Endodermal cell (in vitro differentiated cells): ENCODE data around the gene ITGAD. TPM values are rescaled to one million over a fixed set of nuclear protein-coding genes. Genes with fewer than 3 reads are reported as not detected.
"Not testable (repeated sequence)": the region's sequence is repeated elsewhere in the genome, so short reads cannot be mapped to it uniquely, and the experiment has no call there.

ENCODE experiments used
- DNase-seq: peaks from one replicate; pipeline ENCODE4 v3.0.0-alpha.2; 2017
- H3K27ac ChIP-seq: 2 replicates; pipeline ENCODE4 v1.5.1; 2013; ENCODE audit warnings: mild to moderate bottlenecking, low read depth, low read length, moderate library complexity
- H3K27me3 ChIP-seq: 2 replicates; pipeline ENCODE4 v1.6.1; 2013; ENCODE audit warnings: mild to moderate bottlenecking, low read length, moderate library complexity; ENCODE audit not compliant: insufficient read depth, control insufficient read depth, poor library complexity, severe bottlenecking
- H3K36me3 ChIP-seq: 2 replicates; pipeline ENCODE4 v1.7.0; 2013; ENCODE audit warnings: mild to moderate bottlenecking, low read length, moderate library complexity; ENCODE audit not compliant: control insufficient read depth, insufficient read depth
- H3K4me1 ChIP-seq: one replicate; pipeline ENCODE4 v1.7.0; 2013; ENCODE audit warnings: low read length; ENCODE audit not compliant: control insufficient read depth, insufficient read depth
- H3K4me3 ChIP-seq: 2 replicates; pipeline ENCODE4 v1.5.1; 2013; ENCODE audit warnings: mild to moderate bottlenecking, low read length, moderate library complexity
- H3K9ac ChIP-seq: 2 replicates; pipeline ENCODE4 v1.6.1; 2013; ENCODE audit warnings: mild to moderate bottlenecking, low read length, moderate library complexity; ENCODE audit not compliant: poor library complexity, severe bottlenecking; ENCODE audit errors: extremely low read depth
- H3K9me3 ChIP-seq: 2 replicates; pipeline ENCODE4 v1.6.1; 2013; ENCODE audit warnings: mild to moderate bottlenecking, low read length, moderate library complexity; ENCODE audit not compliant: control insufficient read depth
- H3K27ac Mint-ChIP-seq: 2 replicates; pipeline ENCODE4 v1.8.0; 2020; ENCODE audit warnings: mixed read lengths
- H3K27me3 Mint-ChIP-seq: 2 replicates; pipeline ENCODE4 v1.8.0; 2021; ENCODE audit warnings: mild to moderate bottlenecking, mixed read lengths; ENCODE audit not compliant: insufficient read depth
- H3K36me3 Mint-ChIP-seq: 2 replicates; pipeline ENCODE4 v1.8.0; 2020; ENCODE audit warnings: low read depth, mixed read lengths
- H3K4me1 Mint-ChIP-seq: 2 replicates; pipeline ENCODE4 v1.8.0; 2020; ENCODE audit warnings: mixed read lengths
- H3K4me3 Mint-ChIP-seq: 2 replicates; pipeline ENCODE4 v1.8.0; 2020; ENCODE audit warnings: mild to moderate bottlenecking, moderate library complexity, mixed read lengths
- H3K9me3 Mint-ChIP-seq: 2 replicates; pipeline ENCODE4 v1.8.0; 2020; ENCODE audit warnings: mild to moderate bottlenecking, mixed read lengths
- WGBS, 2 experiments: methylation state at CpG; one replicate each; pipeline versions ENCODE4 v1.1.5 to v1.1.7; 2013; ENCODE audit warnings: missing lambda C conversion rate in 2 of 2, mixed read lengths in 1 of 2; ENCODE audit not compliant: insufficient coverage in 1 of 2, insufficient read length in 1 of 2; 5-methylcytosine and 5-hydroxymethylcytosine counted together
- total RNA-seq, 2 donors: library from RNA; stranded (reverse); fragmentation: NEBNext Ultra II Directional in 1 of 2; extraction: Animal tissue kit (Norgen Biotek cat#: 25700) in 1 of 2; gene quantifications; 2 replicates in 1 of 2; 3 replicates in 1 of 2; pipeline ENCODE4 v1.2.1, GENCODE V29; 2021
- TF ChIP-seq, protein P1 (sequence below): fragments of 200-600 bp; sonication (generic); conservative IDR thresholded peaks from 2 replicates; pipeline ENCODE4 v1.5.0; 2021; ENCODE audit warnings: antibody characterized with exemption, mild to moderate bottlenecking

ITGAD gene
- total RNA-seq, 2 donors from 2014 or later: not detected

DNA sequence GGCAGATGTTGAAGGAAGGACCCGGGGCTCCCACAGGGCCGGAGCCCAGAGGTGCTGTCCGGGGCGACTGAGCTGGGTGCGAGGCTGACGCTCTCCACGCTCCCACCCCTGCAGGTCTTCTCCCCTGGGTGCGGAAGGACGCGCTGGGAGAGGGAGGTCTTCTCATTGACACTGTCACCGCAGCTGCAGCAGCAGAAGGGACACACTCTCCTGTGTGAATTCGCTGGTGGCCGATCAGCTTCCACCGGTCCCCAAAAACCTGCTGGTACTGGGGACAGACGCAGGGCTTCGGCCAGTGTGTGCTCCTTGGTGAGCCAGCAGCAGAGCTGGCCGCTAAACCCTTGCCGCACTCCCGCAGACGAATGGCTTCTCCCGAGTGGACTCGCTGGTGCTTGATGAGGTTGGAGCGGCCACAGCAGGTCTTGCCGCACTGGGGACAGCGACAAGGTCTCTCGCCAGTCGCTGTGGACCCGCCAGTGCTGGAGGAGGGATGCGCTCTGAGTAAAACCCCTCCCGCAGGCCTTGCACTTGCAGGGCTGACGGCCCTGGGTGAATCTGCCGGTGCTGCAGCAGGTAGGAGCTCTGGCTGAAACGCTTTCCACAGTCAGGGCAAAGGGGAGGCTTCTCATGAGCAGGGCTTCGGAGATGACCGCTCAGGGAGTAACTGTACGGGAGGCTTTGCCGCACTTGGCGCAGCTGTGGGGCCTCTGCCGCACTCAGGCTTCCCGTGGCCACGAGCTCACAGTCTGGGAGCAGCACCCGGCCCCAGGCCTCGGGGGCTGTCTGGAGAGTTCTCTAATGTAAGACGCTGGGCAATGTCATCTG, 43.3 kb downstream of the ITGAD start:
- no peaks in the 10 kb centered on the region for H3K27me3 ChIP-seq
- DNase-seq: peak; percentile 53
- Mint-ChIP-seq H3K27me3 (peaks cover 12% of the 10 kb centered on the region), H3K36me3 (no peaks in the 10 kb centered on the region), H3K27ac (no peak overlapping the region), H3K9me3 (no peaks in the 10 kb centered on the region), H3K4me3 (no peak overlapping the region), H3K4me1 (peaks cover 5% of the 10 kb centered on the region)
- H3K4me3 ChIP-seq: no peak overlapping the region
- no peak overlapping the region for H3K9ac ChIP-seq
- TF ChIP-seq, protein P1, sequence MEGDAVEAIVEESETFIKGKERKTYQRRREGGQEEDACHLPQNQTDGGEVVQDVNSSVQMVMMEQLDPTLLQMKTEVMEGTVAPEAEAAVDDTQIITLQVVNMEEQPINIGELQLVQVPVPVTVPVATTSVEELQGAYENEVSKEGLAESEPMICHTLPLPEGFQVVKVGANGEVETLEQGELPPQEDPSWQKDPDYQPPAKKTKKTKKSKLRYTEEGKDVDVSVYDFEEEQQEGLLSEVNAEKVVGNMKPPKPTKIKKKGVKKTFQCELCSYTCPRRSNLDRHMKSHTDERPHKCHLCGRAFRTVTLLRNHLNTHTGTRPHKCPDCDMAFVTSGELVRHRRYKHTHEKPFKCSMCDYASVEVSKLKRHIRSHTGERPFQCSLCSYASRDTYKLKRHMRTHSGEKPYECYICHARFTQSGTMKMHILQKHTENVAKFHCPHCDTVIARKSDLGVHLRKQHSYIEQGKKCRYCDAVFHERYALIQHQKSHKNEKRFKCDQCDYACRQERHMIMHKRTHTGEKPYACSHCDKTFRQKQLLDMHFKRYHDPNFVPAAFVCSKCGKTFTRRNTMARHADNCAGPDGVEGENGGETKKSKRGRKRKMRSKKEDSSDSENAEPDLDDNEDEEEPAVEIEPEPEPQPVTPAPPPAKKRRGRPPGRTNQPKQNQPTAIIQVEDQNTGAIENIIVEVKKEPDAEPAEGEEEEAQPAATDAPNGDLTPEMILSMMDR: no peak
- H3K9me3 ChIP-seq: no peaks in the 10 kb centered on the region
- H3K4me1 ChIP-seq: no peaks in the 10 kb centered on the region
- H3K27ac ChIP-seq: no peak overlapping the region
- 93 to 94% methylated on average over 35 to 44 of the region's 44 CpGs for WGBS, 2 experiments
- H3K36me3 ChIP-seq: no peaks in the 10 kb centered on the region

DNA sequence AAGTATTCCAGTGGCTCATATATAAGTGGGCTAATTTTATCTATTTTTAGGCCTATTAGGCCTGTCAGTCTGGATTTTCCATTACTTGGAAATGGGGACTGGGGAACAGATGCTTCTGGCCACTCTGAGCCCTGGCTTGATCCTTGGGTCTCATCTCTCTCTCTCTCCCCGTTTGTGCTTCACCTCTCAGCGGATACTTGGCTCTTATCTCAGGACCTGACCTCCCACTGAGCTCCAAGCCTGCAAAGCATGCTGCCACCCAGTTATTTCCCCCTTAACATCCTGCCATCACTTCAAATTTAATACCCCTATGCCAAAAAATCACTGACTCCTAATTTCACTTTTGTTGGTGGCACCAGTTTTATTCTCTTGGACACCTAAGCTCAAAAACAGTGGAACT, 45.3 kb downstream of the ITGAD start:
- no peak overlapping the region for H3K4me3 ChIP-seq
- Mint-ChIP-seq H3K27ac (no peak overlapping the region), H3K4me3 (no peak overlapping the region), H3K4me1 (peaks cover 5% of the 10 kb centered on the region), H3K9me3 (no peaks in the 10 kb centered on the region), H3K36me3 (no peaks in the 10 kb centered on the region), H3K27me3 (peaks cover 17% of the 10 kb centered on the region)
- no peaks in the 10 kb centered on the region for H3K27me3 ChIP-seq
- no peaks in the 10 kb centered on the region for H3K9me3 ChIP-seq
- H3K27ac ChIP-seq: no peak overlapping the region
- H3K9ac ChIP-seq: no peak overlapping the region
- no peaks in the 10 kb centered on the region for H3K36me3 ChIP-seq
- peak; percentile 63 for DNase-seq
- no peaks in the 10 kb centered on the region for H3K4me1 ChIP-seq
- TF ChIP-seq, protein P1: no peak
- WGBS, 2 experiments: 26 to 52% methylated on average over 2 of the region's 2 CpGs

DNA sequence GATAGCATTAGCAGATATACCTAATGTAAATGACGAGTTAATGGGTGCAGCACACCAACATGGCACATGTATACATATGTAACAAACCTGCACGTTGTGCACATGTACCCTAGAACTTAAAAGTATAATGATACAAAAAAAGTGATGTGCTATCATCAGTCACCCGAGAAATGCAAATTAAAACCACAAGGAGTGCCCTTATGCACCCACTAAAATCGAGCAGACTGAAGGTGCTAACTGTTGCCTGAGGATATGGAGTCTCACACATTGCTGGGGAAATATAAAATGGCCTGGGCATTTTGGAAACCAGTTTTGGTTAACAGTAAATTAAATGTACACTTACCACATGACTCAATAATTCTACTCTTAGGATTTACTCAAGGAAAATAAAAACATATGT, 45.9 kb downstream of the ITGAD start:
- H3K36me3 Mint-ChIP-seq, H3K4me1 ChIP-seq, H3K27me3 ChIP-seq, DNase-seq, H3K4me3 Mint-ChIP-seq, H3K4me3 ChIP-seq, H3K27ac ChIP-seq, H3K27ac Mint-ChIP-seq, H3K9ac ChIP-seq, H3K9me3 ChIP-seq, H3K9me3 Mint-ChIP-seq, H3K4me1 Mint-ChIP-seq, H3K36me3 ChIP-seq: not testable (repeated sequence)
- WGBS, 2 experiments: 86 to 93% methylated on average over 2 of the region's 4 CpGs
- peaks cover 15% of the 10 kb centered on the region for H3K27me3 Mint-ChIP-seq
